ENCODE data around the gene LTBP2.
"Not testable (repeated sequence)": the region's sequence is repeated elsewhere in the genome, so short reads cannot be mapped to it uniquely, and the experiment has no call there.

LTBP2 gene

DNA sequence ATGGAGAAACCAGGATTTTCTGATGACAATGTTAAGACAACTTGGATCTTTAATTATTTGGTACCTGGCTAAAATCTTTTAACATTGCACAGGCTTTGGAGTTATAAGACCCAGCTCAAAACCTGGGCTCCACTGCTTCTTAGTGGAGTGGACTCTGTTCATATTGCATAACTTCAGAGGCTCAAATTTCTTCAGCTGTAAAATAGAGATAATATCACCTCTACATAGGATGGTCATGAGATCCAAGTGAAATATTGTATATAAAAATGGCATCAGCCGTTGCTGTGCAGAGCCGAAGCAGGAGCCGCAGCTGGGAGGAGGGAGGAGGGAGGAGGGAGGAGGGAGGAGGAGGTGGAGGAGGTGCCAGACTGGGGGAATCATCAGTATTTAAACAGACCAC is 129.5 kb downstream of the LTBP2 start:
- no peak for DNase-seq (ENCODE audit: low read depth)

DNA sequence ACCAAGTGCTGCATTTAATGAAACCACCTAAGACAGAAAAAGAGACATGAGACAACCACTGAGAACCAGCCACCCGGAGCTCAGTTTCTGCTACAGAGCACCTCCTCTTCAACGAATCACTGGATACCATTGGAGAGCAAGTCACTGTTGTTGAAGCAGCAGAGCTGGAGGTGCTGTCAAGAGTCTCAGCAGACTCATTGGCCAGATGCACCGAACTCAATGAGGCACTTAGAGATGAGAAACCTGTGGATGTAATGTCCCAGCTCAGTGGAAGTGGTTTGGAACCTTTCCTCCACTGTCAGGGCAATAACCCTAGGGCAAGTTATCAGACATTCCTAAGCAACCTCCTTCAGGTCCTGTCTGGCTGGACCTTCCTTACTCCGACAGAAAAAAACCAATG is 132.0 kb downstream of the LTBP2 start:
- DNase-seq (ENCODE audit: low read depth) = no peak

DNA sequence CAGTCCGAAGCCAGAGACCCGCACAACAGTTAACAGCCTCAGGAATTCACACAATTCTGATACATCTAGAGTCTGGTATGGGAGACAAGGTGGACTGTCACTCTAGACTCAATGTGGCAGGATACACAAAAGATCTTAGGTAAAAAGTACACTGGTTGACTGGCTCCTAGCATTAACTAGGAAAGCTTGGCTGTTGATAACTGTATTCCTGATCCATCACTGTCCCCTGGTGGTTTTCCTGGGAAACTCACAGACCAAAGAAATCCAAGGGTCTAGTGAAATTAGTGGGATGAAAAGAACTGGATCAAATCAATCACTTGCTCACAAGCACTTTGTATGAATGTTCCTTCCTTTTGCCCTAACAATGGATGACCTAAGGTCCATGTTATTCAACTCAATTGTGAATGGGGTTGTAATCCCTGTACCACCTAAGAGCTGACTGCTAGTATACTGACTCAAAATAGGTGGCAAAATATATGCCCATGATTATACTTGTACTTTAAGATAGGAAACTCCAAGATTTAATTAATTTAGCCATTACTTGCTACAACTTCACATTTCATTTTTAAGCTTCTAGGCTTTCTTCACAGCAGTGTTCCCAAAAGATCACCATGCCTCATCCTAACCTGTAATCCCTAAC is 132.9 kb downstream of the LTBP2 start:
- no peak for DNase-seq (ENCODE audit: low read depth)

DNA sequence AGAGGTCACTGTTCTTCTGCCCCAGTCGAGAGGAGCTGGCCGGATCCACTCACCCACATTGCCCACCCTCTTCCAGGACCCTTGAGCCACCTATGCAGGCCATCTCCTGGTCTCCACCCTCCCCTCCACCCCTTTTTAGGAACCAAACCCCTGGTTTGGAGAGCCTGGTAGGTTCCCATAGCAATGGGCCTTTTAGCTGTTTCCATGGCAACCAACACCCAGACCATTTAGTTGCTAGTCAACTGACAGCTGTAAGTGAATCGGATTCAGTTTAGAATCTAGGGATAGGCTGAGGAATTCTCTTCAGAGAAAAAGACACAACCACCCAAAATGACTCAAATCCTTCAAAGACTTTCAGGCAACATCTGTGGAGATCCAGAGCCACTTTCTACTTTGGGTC is 135.4 kb downstream of the LTBP2 start:
- no peak for DNase-seq (ENCODE audit: low read depth)

DNA sequence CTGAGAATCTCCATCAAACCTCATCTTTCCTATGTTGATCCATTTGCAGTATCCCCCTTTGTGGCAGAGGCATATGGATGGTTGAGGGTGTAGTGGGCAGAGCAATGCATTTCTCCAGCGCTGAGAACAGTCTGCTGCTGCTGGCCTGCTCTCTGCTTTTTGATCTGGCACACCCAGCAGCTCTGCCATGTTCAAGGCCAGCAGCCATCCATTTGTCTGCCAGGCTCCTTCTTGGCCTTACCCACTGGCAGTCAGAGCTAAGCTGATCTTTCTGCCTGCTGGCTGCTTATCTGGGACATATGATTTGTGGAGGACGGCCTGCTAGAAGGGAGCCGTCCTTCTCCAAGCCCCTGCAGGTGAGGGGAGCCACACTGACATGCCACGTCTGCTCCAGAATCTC is 135.9 kb downstream of the LTBP2 start:
- no peak for DNase-seq (ENCODE audit: low read depth)

DNA sequence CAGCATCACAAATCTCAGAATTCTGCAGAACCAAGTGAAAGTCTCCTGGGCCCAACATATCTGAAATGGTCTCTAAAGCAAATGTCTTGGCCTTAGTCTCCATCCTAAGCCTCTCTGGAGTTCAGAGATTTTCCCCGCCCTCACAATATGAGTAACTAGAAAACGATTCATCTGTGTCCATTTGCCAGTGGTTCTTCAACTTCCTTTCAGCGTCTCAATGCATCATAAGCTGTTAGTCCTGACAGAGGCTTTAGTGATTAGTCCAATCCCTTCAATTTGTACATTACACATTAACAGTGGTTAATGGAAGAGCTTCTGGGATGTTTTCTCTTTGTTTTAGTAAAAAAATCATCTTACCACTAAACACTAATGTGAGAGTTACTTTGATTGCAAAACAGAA is 136.4 kb downstream of the LTBP2 start:
- DNase-seq (ENCODE audit: low read depth) = no peak

DNA sequence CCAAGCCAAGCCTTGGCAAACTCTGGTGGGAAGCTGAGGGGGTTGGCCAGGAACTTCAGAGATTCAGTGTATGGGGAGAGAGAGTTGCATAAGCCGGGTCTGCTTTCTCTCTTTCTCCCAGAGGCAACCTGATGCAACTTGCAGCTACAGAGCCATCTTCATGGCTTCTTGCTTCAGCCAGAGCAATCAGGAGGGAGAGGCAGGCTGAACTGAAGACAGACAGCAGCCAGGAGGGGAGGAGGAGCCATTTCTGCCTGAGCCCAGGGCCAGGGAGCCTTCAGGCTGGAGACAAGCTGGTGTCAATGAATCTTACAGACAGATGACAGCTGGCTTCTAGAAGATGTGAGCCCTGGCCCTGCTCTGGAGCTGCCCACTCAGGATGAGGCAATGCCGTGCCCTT is 137.7 kb downstream of the LTBP2 start:
- DNase-seq (ENCODE audit: low read depth) = no peak

DNA sequence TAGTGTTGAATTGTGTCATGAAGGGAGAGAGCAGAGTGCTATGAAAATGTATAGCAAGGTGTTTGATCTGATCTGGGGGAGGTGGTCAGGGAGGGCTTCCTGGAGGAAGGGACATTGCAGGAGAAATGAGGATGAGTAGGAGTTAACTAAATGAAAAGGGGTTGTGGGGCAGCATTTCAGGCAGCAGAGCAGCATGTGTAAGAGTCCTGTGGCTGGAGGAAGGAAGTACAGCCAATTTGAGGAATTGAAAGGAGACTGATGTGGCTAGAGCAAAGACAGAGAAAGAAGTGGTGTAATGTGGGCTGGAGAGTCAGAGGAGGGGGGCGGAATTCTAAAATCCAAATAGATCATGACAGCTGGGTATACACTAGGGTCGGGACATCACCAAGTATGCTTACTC is 139.4 kb downstream of the LTBP2 start:
- no peak for DNase-seq (ENCODE audit: low read depth)

DNA sequence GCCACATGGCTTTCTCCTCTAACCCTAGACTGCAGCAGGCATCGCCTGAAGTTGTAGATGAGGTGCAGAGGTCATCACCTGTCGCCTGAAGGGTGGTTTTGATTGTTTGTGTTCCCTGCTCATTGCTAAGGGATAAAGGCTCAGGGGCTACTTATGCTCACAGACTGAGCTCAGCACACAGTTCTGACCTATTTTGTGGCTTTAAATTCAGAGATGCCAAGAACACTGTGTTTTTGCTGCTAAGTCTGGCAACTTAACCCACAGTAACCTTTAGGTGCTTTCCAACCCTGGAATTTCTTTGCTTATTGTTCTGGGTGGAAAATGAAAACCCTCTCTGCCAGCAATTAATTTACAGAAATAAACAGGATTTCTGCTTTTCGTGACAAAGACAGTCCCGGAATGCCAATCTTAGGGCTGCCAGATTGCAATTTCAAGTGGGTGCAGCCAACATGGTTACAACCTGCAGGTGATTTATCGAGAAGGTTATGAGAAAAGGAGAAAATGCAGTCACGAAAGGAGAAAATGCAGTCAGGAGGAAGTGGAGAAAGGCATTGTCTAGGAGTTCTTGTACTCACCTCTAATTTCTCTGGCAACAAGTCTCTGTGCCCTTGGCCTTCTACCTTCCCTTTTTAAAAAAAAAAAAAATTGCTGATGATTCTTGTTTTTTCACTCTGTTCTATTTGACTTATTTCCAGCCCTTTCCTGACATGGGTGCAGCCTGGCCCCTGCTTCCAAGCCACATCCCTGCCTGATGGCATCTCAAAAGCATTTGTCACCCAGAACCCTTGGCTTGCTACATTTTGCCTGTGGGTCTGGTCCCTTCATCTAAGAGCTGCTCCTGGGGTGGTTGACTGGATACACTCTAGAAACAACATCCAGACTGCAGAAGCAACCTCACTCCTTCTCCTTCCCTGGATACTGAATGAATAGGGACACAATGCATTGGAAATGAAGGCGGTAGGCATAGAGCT is 142.2 kb downstream of the LTBP2 start:
- no peak for DNase-seq (ENCODE audit: low read depth)

DNA sequence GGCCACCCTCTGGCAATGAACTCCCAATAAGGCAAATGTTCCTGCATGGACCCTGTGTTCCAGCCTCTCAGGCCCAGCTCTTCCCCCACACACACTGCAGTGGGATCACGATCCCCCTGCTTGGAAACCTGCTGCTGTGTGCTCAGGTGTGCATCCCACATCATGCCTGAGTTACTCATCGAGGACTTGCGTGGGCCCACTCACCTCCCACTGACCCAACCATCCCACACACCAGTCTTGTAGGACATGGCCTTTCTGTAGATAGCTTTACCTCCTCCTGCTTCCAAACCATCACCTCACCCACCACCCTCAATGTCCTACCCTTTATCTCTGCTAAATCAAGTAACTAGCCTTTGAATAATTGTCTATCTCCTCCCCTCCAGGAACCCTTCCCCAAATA is 143.5 kb downstream of the LTBP2 start:
- DNase-seq (ENCODE audit: low read depth) = no peak

DNA sequence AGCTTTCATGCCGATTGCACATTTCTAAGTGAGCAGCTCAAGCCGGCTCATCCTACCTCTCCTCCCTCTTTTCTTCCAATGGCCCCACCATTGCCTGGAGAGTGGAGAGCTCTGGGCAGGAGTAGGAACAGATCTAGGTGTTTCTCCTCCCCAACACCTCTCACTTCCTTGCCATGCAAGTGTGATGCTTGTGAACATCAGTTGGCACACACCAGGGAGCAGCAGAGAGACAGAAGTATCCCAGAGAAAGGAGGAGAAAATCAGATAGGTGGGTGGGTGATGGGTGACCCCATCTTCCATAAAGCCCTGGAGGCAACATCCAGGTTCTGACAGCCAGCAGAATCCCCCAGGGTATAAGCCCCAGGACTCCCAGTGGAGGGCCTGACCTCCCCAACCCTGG is 146.7 kb downstream of the LTBP2 start:
- DNase-seq (ENCODE audit: low read depth) = no peak

DNA sequence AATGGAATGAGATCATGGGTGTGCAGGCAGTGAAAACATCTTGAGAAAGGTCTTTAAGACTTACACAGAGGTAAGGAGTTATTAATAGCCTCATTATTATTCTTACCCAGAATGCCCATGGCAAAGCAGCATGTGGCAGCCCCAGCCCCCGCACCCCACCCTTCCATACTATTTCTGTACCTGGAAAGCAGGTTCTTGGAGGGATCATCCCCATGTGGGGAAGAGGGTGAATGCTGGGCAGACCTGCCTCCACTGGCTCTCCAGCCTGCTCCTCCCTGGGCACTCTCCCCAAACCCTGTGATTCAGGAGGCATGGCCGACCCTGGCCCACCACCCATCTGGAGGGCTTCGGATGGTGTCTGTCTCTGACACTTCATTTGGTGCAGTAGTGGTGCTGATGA is 147.3 kb downstream of the LTBP2 start:
- DNase-seq (ENCODE audit: low read depth) = no peak

DNA sequence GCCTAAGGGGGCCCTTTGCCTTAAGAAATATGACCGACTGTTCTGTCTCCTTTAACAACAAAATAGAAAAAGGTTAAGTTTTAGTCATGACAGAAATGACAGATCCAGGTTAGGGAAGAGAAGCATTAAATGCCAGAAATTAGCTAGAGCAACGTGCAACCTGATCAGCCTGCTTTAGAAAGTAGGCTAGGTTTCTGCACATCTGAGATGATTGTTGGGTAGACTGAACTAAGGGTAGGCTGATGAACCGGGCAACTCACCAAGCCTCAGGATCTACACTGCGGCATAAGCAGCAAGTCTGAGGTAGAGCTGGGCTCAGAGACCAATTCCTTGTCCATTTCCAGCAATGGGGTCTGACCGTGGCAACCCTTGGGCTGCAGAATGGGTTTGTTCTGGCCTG is 148.3 kb downstream of the LTBP2 start:
- no peak for DNase-seq (ENCODE audit: low read depth)

DNA sequence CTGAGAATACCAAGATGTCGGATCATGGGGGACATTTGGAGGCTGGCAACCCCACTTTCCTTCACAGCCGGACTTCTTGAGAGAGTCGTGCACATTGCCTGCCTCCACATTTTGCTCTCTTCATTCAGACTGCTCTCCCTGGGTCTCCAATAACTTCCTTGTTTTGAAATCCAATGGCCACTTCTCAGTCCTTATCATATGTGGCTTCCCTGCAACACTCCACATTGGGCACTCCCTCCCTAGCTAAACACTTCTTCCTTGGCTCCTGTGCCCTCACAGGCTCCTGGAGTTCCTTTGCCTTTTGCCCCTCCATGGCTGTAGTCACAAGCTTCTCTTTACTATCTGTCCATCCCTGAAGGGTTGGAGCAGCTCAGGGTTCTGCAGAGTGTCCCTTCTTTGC is 149.0 kb downstream of the LTBP2 start:
- no peak for DNase-seq (ENCODE audit: low read depth)

DNA sequence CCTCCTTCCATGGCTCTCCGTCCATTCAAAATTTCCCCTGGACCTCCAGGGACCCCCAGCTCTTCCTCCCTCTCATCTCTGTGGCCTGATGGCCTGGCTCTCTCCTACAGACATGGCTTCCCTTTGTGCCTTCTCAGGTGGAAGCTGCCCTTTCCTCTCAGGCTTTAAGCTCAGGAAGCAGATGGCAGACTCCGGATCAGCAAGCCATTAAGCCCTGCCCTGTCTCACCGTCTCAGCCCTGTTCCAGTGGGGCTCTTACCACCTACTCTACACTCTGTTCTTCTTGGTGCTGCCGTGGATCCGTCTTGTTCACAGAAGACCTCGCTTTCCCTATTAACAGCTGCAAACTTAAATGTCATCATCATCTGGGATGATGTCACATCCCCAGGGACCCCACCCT is 152.1 kb downstream of the LTBP2 start:
- no peak for DNase-seq (ENCODE audit: low read depth)

DNA sequence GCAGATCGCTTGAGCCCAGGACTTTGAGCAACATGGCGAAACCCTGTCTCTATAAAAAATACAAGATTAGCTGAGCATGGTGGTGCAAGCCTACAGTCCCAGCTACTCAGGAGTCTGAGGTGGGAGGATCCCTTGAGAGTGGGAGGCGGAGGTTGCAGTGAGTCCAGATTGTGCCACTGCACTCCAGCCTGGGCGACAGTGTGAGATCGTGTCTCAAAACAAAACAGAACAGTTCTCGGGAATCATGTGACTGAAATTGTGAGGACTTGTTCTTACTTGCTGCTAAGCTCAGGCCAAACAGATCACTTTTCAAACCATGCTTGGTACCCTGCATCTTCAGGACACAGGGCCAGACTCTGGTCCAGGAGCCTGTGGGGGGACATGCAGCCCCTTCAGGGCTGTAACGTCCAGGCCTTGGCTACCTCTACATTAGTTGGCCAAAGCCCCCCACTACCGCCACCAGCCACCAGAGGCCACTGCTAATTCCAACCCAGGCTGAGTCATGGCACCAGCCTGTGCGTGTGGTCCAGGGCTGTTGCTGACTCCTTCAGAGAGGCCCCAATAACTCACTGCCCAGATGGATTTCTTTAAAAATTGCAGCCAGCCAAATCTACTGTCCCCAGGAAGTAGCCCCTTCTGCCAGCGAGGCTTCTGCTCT is 152.6 kb downstream of the LTBP2 start:
- DNase-seq (ENCODE audit: low read depth) = peak; percentile 23

DNA sequence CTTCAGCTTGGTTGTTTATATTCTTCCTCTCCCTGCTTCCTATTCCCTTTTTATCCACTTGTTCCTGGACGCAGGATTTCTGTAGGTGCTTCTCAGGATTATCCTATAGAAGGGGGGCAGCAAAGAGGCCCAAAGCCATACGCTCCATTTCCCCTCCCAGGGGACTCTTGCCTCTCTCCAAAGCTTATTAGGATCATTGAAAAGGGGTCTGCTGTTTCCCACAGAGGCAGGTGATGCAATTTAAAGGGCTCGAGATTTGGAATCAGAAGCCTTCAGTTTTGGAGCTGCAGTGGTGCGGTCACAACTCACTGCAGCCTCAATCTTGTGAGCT is 154.5 kb downstream of the LTBP2 start:
- DNase-seq (ENCODE audit: low read depth) = no peak

DNA sequence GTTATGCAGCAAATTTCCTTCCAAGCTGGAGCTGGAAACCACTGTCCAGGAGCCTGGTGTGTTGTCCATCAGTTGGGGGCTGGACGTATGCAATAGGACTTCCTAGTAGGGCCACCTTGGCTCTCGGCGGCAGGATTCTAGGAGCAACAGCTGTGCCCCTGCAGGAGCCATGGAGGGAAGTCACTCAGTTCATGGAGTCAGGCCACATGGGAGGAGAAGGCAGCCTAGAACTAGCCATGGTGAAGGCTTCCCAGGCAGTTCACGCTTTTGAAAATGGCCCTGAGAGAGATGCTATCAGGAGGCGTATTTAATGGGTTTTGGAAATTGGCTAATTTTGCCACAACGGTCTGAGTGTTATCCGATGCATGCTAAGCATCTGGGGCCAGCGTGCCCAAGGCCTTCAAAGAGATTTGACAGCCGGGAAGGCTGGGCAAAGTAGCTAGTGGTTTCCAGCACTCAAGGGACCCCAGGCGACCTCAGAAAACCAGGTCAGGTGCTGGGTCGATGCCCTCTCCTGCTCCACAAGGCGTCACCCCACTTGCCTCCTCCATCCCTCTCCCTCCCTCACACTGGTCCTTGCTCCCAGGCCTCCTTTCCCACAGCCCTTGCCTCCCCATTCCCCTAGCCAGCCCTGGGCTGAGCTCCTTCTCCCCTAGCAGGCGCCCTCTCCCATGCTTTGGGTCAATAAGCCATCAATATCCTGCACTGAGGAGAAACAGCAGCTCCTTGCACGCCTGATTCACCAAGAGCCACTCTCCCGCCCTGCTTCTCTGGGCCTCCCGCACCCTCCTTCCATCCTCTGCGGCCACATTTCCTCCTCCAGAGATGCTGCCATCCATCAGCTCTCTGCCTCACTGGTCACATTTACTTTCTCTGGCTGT is 155.1 kb downstream of the LTBP2 start:
- no peak for DNase-seq (ENCODE audit: low read depth)

DNA sequence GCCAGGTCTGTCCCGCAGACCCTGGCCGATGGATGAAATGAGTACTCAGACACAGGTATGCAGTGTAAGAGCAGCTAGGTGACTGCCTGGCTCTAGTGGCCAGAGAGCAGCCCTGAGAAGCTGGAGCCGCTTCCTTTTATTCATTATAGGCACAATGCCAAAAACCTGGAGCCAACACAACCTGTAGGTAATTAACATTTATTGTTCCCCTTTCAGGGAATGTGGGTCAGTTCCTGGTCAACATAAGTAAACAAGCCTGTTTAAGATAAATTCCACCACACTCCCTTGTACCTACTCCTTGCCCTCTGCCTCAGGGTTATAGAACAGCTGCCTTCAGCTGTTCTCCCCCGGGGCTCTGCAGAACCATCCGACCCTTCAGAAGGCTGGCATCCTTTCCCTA is 157.6 kb downstream of the LTBP2 start:
- DNase-seq (ENCODE audit: low read depth) = not testable (repeated sequence)

Measured in activated T-cell treated with anti-CD3 and anti-CD28 coated beads for 48 hours (primary cell).